Activated effector memory CD4-positive, alpha-beta T cell treated with Interleukin-2 at 50 U/mL for 16 hours (primary cell): ENCODE results near the gene BRPF1.
"Not testable (repeated sequence)": the region's sequence is repeated elsewhere in the genome, so short reads cannot be mapped to it uniquely, and the experiment has no call there.

ENCODE experiments used
- DNase-seq: peaks from one replicate; pipeline ENCODE4 v3.0.0-alpha.2; 2020

The BRPF1 gene

DNA sequence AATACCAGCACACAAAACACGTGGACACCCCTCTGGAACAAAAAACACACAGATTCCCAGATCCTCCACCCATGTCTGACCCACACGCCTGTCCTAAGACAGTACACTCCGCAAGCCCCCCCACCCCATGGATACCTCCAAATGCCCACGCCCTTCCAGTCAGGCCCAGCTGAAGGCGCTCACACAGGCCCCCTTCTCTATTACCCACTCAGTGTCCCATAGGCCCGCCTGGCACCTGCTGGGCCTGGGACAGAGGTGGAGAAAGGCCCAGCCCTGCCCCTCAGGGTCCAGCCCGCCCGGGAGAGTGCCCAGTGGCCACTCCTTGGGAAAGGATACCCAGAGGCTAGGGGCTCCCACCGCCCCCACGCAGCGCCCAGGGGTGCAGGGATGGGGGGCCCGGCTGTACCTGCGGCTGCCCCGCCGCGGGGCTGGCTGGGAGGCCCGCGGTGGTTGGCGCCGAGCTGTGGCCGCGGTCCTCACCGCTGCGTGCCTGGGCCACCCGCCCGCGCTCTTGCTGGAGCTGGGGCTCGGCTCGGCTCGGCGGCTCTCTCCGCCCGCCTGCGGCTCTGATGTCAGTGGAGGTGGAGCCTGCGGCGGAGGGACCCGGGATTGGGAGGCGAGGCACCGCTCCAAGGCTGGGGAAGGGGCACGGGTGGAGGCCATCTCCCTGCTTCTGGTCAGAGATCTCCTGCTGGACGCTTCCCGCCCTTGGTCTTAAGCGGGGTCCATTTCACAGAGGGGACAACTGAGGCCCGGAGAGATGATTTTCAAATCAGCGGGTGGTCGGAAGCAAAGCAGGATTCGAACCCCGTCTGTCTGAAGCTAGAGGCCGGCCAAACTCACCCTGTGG lies 38.1 kb downstream of the BRPF1 start, which contains the start of gene CAMK1:
TSS of gene CAMK1 (minus strand) at position 522 of the 850 bp plus-strand sequence. CDS start 2,198 bp downstream, outside the sequence.
- peak; percentile 43 for DNase-seq

DNA sequence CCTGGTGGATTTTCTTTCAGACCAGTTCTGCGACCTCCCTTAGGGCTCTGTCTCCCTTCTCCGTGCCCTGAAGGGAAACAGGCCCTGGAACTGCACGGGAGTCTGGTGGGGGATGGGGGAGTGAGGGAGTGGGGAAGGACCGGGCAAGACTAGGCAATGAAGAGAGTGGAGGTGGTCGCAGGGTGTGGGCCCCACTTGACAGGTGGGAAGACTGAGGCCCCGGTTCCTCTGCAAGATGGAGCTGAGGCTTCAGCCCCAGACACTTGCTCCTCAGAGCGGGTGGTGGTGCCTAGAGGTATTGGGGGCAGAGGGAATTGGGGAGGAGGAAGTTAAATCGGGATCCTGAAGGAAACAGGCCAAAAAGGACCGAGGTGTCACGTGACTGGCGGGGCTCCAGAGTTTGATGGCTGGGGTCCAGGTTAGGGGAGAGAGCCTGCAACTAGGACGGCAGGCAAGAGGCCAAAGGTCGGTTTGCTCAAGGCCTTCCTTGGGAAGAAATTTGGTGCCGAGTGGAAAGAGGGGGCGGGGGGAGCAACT lies 38.8 kb downstream of the BRPF1 start:
- no peak for DNase-seq

DNA sequence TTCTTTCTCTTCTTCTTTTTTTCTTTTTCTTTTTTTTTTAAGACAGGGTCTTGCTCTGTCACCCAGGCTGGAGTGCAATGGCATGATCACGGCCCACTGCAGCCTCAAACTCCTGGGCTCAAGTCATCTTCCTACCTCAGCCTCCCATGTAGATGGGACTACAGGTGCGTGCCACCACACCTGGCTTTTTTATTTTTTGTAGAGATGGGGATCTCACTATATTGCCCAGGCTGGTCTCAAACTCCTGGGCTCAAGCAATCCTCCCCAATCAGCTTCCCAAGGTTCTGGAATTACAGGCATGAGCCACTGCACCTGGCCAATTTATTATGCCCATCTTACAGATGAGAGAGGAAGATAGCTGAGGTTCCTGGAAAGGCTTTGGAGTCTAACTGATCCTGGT lies 39.5 kb downstream of the BRPF1 start:
- DNase-seq, result not testable (repeated sequence)

DNA sequence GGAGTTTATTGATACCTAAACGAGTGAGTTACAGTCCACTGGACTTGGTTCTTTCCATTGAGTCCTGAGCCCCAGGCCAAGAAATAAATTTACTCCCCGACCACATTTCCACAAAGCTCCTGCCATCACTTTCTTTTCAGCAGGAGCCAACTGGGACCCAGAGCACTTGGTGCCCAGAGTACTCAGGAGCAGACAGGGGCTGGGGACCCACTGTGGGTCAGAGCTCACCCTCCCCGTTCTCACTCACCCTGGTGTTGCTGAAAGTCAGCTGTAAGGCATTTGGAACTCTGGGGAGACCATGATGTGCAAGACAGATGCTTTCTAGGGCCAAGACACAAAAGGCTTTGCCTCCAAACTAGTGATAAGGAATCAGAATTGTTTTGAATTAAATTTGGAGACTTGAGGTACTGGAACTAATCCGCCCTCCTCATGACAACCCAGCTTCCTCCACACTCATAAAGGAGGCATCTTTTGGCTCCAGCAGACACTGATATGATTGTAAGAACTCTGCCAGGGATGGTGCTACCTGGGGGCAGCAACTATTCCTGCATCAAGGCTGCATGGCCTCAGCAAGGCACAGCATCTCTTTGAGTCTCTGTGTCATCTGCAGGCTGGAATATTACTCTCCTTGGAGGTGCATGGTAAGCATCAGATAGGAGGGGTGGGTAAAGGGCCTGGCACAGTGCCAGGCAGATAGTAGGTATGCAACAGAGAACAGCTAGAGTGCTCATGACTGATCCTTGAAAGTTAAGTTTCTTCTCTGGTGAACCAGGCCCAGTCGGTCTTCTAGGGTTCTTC lies 45.6 kb downstream of the BRPF1 start:
- no peak for DNase-seq

DNA sequence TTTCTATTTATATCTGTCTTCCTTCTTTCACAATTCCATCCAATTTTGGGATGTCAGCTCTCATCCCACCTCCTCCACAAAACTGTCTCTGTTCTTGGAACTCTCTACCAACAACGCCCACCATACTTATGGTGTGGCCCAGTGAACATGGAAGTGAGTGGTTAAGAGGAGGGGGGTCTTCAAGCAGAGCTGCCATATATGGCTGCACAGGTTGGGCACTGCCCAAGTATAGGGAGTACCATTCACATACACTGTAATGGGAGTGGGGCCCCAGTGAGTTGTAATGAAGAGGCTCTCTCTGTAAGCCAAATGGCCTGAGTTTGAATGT lies 46.1 kb downstream of the BRPF1 start:
- DNase-seq, result no peak

DNA sequence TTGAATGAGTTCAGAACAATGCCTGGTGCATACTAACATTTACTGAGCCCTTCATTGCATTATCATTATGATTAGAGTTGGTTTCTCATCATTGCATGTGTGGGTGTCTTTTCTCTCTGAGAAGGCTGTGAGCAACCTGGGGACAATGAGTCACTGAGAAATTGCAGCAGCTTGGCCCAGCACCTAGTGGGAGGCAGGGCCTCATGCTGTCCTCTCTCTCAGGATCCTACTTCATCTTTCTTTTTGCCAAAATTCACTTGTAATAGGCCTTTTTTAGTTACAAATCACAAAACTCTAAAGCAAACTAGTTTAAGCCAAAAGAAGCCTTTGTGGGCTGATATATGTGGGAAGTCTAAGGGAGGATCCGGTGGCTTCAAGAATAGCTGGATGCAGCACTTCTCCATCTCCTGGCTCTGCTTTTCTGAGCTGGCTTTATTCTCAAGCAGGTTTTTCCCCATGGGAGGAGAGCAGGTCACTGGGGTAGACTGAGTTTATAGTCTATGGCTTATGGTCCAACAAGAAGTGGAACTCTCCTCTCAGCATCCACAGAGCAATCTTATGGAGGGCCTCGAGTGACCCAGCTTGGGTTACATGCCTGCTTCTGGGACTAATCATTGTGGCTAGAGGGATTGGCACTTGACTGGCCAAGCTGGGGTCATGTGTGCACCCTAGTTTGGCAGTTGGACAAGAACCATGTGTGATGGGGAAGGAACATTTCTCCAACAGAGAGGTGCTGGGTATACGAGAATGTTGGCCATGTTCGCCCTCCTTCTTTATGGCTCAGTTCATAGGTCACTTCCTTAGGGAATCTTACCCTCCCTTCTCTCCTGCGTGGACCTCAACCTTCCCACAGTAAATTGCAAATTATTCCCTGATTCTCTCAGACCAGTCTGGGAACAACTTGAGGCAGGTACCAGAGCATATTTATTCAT lies 46.9 kb downstream of the BRPF1 start:
- DNase-seq, result no peak

DNA sequence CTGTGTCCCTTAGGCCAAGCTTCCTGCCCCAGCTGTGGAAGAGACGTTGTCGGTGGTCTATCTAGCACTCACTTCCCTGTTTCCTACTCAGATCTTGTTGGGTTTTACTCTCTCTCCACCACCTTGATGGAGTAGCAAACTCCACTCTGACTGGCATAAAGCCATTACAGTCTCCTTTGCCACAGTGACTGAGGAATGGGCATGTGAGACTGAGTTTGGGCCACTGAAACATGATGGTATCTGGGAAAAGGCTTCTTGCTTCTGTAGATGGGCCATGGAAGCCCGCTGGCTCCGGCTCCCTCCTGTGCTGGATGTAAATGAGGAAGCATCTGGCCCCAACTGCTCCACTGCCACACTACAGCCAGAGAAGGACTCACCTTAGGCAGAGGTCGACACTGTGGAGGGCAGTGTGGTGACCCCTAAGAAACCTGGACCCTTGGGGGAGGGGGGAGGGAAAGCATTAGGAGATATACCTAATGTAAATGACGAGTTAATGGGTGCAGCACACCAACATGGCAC lies 47.6 kb downstream of the BRPF1 start:
- no peak for DNase-seq

DNA sequence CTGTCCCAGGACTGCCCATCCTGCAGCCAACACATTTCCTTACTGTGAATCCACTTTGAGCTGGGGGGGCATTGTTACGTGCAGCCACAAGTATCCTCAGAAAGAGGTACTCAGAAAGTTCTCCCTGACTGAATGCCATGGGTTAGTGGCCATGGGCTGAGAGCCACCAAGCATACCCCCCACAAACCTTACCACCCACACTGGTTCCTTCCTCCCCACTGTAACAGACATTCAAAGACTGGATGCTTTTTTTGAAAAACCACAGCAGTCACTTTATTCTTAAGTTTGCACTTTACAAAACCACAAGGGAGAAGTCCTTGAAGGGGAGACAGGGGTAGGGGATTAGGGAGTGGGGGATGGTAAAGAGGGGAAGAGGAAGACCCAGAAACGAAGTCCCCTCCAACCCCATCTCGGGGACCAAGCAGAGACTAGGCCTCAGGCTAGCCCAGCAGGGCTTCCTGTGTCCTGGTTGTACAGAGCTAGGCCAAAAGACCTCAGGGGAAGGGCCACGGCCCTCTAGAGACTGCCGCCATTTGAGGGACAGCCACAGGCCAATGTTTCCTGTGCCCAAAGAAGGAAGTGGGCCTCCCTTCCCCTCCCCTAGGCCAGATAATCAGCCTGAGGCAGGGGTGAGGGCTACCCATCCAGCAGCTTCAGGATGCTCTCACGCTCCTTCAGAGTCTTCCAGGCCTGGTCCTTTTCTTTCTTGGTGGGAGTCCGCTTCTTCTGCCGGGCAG lies 48.4 kb downstream of the BRPF1 start:
- DNase-seq, result no peak

DNA sequence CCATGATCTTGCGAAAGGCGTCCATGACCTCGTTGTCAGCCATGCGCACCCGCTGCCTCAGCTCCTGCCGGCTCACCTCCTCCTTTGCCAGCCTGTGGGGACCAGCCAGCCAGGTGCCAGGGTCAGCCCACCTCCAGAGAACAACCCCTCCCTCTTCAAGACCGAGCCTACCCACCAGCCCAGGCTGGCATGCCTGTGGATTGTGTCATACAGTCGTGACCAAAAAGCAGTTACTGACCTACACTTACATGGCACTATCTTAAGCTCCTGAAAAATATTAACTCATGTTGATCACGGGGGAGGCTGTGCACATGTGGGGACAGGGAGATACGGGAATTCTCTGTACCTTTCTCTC lies 48.9 kb downstream of the BRPF1 start:
- no peak for DNase-seq

DNA sequence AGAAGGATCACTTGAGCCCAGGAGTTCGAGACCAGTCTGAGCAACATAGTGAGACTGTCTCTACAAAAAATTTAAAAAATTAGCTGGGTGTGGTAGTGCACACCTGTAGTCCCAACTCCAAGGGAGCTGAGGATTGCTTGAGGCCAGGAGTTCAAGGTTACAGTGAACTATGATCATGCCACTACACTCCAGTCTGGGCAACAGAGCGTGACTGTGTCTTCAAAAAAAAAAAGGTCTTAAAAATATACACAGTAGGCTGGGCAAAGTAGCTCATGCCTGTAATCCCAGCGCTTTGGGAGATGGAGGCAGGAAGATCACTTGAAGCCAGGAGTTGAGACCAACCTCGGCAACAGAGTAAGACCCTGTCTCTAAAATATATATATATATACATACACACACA lies 49.4 kb downstream of the BRPF1 start:
- DNase-seq, result no peak

DNA sequence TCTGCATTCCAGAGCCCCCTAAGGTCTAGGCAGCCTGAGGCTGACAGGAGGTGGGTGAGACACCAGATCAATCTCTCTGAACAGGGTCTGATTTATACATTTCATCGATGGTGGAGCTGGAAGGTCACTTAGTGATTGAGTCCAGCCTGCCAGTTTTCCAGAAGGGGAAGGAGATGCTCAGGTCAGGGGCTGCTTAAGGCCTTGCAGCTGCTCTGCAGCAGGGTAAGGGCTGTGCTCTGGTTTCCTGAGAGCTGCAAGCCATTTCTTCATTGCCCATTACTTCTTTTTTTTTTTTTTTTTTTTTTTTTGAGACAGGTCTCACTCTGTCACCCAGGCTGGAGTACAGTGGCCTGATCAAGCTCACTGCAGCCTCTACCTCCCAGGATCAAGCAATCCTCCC lies 50.0 kb downstream of the BRPF1 start:
- DNase-seq, result no peak

DNA sequence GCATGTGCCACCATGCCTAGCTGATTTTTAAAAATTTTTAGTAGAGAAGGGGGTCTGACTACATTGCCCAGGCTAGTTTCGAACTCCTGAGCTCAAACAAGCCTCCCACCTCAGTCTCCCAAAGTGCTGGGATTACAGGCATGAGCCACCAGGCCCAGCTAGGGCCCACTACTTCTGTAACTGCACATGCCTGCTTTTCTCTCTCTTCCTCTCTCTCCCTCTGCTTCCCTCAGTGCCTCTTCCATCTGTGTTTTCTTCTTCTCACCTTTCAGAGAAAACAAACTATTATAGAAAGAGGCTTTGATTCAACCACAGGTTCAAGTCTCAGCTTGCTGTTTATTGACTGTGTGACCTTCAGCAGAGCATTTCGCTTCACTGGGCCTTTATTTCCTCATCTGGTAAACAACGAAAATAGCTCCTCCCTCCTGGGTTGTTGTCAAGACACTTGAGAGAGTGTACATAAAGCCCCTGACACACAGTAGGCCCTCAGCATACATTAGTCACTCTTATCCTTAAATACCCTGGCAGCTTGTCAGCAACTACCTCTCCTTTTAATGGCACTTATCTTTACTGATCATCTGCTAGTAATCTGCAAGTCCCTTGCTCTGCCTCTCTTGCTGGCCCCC lies 50.6 kb downstream of the BRPF1 start:
- no peak for DNase-seq

DNA sequence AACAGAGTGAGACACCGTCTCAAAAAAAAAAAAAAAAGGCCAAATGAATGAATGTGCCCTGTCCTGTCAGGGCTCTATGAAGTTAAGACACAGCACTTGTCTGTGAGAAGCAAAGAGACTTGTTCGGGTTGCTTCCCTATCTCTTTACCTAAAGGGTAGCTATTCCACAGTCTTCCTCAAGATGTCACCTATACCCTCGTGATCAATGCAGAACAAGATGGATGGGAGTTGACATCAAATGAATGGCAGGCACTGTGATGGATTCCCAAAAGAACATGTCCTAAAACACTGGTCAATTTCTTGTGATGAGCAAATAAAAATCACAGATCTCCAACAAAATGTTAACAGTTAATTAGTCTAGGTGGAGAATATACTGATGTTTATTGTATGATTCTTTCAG lies 51.2 kb downstream of the BRPF1 start:
- no peak for DNase-seq

DNA sequence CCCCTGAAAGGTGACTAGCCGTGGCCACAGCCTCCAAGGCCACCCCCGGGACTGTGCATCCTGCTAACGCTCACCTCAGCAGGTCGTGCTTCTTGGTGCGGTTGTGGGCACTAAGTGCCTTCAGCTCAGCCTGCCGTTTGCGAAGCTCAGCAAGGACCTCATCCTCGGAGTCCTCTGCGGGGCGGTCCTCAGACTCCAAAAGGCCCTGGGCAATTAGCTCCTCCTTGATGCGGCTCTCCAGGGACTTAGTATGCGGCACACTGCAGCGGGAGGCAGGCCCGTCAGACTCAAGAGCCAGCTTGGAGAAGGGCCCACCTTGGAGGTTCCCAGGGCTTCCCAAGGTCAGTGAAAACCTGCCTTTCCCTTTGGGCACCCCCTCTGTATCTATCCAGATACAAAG lies 52.4 kb downstream of the BRPF1 start:
- no peak for DNase-seq

DNA sequence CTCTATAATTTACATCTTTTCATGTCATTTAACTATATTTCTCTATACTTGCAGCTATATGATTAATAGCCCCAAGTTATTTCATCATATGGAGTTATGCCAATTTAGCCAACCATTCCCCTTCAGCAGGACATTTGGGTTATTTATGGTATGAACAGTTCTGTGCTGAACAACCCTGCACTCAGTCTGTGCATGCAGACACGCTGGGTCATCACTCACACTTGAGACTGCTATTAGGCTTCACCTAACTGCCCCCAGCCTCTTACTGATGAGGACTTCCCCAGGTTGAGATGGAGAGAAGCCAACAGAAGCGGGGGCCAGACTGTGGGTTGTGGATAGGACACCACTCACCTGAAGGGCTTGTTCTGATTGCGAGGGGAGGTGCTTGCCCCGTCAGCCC lies 53.4 kb downstream of the BRPF1 start:
- no peak for DNase-seq

DNA sequence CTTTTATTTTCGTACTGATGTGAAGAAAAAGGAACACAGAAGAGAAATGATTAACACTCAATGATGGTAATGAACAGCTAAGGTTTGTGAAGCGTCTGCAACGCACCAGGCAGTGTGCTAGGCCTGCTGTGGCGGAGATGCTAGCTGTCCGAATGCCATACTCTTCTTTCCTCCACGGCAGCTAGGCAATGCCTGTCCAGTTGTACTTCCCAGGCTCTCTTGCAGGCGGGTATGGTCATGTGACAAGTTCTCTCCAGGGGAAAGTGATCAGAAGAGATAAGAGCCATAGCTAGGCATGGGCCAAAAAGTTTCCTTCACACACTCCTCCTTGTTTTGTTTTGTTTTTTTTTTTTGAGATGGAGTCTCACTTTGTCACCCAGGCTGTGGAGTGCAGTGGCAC lies 54.1 kb downstream of the BRPF1 start:
- no peak for DNase-seq

DNA sequence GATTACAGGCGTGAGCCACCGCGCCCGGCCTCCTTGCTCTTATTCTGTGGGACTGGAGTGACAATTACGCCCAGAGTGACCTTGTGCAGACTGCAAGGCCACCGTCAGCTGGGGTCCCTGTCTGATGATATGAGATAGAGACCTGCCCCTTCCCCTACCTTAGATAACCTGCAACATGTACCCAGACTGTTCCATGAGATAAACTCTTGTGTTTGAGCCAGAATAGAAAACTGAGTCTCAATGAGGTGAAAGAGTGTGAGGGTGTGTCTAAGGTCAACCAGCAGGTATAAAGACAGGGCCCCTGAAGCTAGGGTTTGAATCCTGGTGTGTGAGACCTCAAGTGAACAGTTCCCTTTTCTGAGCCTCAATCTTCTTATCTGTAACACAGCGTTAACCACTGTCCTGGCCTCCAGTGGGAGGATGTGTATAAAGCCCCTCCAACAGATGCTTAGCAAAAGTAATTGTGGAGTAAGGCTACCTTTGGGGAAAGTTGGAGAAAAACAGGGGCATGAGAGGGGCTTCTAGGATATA lies 54.7 kb downstream of the BRPF1 start:
- no peak for DNase-seq

DNA sequence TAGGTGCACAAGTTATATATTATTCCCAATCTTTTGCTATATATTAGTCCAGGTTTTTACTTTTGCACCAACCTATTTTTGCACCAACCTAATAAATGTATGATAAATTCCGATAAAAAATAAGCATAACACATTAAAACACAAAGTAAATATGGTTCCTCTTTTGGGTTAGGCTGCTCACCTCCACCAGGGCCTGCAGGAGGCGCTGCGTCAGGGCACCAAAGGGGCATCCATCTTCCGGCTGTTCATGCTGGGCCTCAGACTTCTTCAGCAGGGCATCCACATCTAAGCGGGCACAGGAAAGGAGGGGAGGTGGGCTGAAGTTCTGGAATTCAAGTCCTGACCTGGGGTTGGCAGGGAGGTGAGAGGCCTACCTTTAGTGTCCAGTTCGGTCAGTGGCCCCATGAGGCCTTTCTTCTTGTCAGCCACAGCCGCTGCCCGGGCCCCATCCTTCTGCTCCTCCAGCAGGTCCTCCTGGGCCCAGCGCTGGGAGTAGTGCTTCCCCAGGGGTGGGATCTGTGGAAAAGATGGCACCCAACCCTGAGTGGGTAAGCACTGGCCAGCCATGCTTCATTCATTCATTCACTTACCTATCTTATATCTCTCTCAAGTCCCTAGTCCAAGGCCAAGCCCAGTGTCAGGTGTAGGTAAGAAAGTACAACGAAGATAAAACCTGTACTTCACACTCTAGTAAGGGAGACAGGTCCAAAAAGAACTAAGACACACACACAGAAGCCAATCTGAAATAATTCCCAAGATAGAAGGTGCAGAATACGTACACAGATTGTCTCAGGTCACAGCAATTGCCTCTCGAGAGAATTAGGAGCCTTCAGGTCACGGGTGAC lies 55.5 kb downstream of the BRPF1 start:
- no peak for DNase-seq

DNA sequence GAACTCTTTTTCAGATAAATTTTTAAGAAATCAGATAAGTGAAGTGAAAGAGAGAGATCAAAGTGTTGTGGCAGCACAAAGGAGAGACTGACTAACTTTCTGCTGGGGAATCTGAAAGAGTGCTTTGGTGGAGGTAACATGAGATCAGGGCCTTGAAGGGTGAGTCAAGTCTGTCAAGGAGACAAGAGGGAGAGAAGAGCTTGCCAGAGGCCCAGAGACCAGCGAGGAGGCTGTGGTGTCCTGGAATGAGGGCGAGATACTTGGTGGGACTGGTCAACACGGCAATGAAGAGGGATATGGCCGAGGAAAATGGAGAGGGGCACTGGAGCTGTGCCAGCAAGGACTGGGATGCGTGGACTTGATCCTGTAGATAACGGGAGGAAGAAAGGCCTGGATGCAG lies 56.2 kb downstream of the BRPF1 start:
- no peak for DNase-seq

DNA sequence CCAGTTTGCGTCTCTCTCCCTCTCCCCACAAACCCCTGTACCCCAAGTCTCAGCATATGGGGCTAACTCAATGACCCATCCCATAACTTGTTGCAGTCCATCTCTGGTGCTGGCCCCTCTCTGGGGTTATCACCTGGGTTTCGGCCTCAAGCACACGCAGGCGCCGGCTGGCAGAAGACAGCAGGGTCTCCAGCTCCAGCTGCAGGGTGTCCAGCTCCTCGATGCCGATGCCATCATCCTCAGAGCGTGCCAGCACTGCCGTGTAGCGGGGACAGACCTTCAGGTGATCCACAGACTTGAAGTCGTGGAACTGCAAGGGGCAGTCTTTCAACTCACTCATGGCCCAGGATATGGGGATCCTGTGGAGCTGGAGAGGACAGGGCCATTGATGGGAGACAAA lies 59.6 kb downstream of the BRPF1 start:
- DNase-seq, result no peak
